HG02870 (cell line): ENCODE results near the gene S100A3.

Experiments
- ATAC-seq: cut with Tn5 transposase; IDR thresholded peaks from one replicate; pipeline ENCODE4 v1.9.1; 2021; ENCODE audit warnings: mild to moderate bottlenecking, moderate library complexity; ENCODE audit not compliant: unreplicated experiment

Gene S100A3

DNA sequence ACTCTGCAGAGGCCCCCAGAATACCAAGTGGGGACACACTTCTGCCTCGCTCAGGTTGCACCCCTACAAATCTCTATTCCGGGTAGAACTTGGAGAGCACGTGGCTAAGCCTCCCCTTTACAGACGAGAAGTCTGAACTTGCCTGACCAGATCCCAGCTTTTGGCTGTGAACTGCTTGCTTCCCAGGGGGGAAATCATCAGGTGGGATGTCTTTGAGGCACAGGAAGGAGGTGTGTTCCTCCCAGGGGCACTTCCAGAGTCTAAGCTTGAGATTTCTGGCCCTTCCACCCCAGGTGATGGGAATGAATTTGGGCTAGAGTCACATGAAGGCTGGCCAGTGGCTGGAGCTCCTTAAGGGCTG, 1.3 kb upstream of the S100A3 start:
- ATAC-seq, result no peak

- no peak for ATAC-seq
Measured at GRCh38 chr1:153549741-153550397, 811 bp upstream of the S100A3 start.

GRCh38 chr1:153547560-153548551, 1.2 kb downstream of the S100A3 start:
- ATAC-seq, result no peak

GRCh38 chr1:153546796-153547559, 2.1 kb downstream of the S100A3 start:
- no peak for ATAC-seq

DNA sequence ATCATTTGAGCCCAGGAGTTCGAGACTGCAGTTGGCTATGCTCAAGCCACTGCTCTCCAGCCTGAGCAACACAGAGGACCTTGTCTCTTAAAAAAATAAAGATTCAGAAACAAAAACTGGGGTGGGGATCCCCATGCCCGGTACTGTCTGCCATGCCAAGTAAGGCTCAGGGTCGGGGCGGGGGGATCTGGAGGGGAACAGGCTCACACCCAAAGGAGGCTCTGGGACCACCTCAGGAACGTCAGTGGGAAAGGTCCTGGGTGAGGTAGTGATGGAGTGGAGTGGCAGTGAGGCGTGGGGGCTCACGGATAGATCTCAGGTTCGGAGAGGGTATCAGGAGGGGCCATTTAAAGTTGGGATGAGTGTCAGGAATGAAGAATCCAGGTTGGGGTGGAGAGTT, 2.7 kb downstream of the S100A3 start:
- ATAC-seq, result no peak

GRCh38 chr1:153545067-153546055, 3.7 kb downstream of the S100A3 start, which contains the start of gene S100A4:
Gene S100A4, minus strand, starts transcription at chr1:153545806. Its CDS starts 1,012 bp downstream, at chr1:153544794.
- ATAC-seq, result no peak

DNA sequence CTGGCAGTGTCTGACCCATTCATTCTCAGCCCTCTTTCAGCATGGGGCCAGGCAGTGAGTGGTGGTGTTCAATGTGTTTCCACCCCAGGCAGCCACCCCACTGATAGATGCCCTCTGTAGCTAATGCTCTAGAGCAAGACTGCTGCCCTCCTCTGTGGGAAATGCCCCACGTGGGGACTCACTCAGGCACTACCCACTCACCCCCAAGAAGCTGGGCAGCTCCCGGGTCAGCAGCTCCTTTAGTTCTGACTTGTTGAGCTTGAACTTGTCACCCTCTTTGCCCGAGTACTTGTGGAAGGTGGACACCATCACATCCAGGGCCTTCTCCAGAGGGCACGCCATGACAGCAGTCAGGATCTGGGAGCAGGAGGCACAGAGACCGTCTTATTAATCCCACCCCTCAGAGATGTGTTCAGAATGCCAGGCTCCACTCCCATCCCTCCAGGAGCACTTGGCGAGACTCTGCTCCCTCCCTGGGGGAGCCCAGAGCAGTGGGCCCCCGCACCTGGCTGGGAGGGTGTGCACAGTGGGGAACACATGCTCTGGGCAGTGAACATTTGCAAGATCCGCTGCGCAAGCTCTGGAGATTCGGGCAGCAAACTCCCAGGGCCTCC, 4.5 kb downstream of the S100A3 start:
- ATAC-seq, result no peak

DNA sequence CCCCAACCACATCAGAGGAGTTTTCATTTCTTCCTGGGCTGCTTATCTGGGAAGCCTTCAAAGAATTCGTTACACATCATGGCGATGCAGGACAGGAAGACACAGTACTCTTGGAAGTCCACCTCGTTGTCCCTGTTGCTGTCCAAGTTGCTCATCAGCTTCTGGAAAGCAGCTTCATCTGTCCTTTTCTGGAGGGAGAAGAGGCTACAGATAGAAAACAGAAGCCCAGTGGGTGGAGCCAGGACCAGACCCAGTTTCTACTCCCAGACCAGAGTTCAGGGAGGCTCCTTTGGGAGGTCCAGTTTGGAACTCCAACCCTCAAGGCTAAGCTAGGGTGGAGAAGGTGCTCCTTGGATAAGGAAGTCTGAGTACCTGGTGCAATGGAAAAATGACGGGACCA, 5.3 kb downstream of the S100A3 start:
- no peak for ATAC-seq

DNA sequence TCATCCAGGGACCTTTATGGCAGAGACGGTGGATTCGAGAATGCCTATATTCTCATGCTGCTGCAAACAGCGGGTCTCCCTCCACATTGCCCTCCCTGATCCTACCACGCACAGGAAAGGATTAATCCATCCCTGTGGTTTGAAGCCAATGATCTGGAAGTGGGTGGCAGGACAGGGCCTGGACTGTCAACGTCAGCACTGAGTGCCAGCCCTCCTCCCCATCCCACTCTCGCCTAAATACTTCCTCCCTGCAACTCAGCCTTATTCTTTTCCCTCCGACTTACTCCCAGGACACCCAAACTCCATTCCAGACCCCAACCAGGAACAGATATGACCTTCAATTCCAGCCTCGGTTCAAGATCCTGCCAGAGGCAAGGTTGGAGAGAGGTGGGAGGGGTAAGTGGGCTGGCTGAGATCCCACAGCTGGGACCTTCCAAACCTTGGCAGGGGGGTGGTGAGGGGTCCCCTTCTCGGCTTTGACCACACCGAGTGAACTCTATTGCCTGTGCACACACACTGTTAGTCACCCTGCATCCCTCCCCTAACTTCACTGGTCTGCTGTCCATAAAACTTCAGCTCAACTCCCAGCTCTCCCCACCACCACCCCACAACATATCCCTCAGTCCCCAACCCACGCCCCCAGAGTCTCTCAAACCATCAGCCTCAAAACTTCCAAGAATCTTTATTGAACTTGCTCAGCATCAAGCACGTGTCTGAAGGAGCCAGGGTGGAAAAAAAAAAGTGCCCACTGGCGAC, 5.9 kb downstream of the S100A3 start:
- no peak for ATAC-seq

DNA sequence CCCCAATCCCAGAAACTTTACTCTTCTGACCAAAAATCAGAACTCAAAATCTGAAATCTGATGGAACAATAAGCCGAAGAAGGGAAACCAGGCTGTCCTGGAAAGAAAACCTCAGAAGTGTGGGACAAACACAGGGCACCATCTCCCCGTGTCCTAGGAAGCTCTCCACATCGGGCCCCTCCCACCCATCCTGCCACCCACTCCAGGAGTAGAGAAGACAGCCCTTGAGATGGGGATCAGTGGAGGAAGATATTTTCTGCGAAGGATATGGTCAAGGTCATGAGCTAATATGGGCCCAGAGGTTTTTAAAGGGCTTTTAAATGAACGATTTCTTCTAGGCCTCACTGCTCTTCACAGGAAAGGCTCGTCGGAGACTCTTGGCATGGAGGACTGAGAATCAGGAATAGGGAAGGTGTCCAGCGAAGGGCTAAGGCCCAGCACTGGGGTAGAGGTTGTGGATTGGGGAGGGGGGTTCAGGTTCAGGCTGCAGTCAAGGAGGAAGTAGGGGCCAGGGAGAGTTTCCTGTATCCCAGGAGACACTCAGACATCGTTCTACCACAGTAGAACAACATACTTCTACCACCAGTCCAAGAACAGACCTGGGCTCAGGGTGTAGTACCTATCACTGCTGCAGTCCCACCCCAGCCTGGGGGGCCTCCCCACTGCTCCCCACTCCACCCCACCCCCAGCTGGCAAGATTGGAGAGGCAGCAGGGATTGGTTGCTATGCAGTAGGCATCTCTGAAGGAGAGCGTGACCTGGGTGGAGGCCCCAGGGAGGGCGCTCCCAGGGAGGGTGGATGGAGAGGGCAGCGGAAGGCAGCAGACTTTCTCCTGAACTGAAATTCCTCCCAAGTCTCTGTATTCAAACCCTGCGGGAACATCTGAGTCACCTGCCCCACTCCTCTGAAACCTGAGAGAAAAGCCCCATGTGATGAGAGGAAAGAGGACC, 7.1 kb downstream of the S100A3 start:
- no peak for ATAC-seq

DNA sequence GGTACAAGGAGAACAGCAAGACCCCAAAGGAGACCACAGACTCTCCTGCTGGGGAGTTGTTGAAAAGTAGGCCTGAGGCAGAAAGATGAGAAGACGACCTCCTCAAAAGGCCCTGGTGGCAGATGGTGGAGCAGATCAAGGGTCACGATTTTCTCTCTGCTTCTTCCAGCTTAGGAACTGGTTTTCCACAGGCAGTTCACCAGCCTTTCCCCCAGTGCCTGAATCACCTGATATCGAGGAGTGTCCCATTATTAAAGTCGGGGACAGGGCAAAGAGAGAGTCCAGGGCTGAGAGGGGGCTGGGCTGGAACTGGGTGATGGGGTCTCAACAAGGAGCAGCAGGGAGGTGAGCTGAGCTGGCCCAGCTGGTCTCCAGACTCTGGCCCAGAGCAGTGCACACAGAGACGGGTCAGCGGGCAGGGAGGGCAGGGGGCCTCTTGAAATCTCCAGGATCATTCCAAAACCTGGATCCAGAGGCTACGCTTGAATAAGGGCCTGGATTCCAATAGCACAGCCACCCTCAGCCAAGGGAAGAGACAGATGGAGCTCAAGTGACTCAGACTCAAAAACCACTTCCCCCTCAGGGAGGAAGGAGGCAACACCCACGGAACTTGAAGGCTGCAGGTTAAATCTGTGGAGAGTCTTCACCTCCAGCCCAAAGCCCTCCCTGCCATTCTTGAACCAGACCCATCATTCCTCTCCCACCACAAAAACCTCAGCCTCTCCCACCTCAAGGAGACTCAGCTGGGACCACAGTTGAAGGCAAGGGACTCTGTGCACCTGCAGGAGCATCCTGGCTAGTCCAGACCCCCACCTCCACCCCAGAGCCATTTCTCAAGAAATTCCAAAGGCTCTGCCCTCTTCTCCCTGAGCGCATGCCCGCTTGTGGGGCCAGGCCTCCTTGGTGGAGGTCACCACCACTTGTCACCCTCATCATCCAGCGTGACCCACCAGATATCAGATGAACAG, 8.4 kb downstream of the S100A3 start, which contains the start of gene S100A5:
S100A5 (minus strand) TSS at position 541 of the 968 bp plus-strand sequence. CDS start 743 bp downstream, outside the sequence.
- no peak for ATAC-seq

GRCh38 chr1:153539395-153540093, 9.5 kb downstream of the S100A3 start:
- no peak for ATAC-seq

DNA sequence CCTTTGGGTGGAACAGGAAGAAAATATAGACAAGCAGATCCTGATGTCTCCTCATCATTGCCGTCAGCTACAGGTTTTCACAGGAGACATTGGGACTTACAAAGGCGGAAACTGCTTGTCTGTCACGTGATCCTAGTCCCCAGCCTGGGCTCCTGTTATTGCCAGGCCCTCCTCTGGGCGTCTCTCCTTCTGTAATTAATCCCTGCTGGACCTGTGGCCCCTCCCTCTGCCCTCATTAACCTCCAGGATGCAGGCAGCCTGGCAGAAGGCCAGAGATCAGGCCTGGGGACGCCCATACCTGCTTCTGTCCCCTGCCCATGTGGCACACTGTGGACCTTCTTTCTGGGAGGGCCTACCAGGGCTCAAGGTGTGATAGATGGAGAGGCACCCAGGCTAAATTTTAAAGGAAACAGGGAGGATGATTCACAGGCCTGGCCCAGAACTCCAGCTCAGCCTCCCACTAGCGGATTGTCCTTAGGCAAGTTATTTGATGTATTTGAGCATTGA, 10.7 kb downstream of the S100A3 start:
- no peak for ATAC-seq

- no peak for ATAC-seq
Measured at GRCh38 chr1:153537376-153537730, 11.7 kb downstream of the S100A3 start.

DNA sequence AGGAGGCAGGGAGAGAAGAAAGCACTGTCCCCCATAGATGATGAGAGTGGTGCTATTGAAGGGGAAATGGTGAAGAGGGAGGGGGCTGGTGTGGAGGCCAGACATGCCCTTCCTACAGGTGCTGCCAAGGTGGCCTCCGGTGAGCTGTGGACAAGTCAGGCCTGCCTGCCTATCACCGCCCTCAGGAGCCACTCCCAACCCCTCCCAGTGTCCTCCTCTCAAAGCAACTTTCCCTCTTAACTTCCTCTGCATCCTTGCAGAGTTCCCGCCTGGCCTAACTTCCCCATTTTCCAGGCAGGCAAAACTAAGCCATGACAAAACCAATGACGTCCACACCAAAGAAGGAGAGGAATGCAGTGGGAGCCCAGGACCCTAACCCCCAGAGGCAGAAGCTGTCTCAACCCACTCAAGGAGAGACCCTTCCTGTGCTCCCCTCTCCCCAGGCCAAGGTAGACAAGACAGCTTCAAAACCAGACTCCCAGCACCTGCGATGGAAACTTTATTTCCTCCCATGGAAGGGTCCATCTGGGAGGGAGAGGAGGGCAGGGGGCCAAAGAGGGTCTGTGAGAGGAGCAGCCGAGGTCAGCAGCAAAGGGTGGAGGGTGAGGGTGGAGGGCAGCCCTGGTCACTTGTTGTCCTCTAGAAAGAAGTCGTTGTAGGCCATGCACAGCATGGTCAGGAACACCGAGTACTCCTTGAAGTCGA, 12.2 kb downstream of the S100A3 start:
- no peak for ATAC-seq
